ENCODE measurements around the gene GLP2R.

GRCh38 chr17:9932491-9932890 is 106.8 kb downstream of the GLP2R start:
- no peak for TF ChIP-seq CTCF (IDR thresholded peaks at IDR 0.05)
- no peak for TF ChIP-seq REST (IDR thresholded peaks at IDR 0.05; ENCODE audit: insufficient read depth in 1 of 2, low read depth in 2 of 2, low read length in 1 of 2)

All from Panc1 (cell line).